ENCODE results near the gene SPAG5.

The SPAG5 gene

DNA sequence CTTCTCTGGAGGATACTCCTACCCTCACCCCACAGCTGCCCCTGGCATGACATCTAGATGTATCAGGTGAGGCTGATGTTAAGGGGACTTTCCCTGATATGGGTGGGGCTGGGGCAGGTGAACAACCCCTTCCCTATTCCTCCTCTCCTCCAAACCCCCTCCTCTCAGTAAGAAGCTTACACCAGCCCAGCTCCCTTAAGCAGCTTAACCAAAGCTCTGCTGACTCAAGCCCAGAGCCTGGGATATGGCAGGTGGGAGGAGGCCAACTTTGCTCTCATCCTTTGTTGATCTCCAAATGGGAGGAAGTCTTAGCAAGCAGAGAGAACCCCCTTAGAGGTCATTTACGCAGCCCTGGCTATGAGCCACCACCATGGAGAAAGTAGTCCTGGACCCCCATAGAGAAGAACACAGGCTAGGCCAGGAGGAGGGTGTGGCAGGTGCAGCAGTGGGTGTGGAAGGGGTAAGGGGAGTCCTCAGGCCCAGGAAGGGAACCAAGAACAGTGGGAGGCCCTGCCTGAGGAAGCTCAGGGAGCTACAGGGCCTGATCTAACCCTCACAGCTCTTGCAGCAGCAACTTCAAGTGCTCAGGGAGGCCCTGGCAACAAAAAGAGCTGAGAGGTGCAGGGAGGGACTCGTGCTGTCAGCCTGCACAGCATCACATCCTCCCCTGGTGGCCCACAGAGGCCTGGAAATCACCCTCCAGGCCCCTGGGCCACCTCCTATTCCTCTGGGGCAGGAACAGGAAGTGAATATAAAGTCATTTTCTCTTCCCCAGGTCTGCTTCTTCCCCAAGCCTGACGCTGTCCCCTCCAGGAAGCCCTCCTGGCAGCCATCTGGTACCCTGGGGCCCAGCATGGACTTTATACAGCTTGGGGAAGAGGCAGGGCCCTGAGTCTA is 49.3 kb downstream of the SPAG5 start:
- no peak for TF ChIP-seq ZFX (IDR thresholded peaks at IDR 0.05; ENCODE audit: borderline replicate concordance)
- no peak for TF ChIP-seq CTCF (IDR thresholded peaks at IDR 0.05)
- no peak overlapping the region for H3K27ac ChIP-seq

- H3K27ac ChIP-seq, result no peak overlapping the region
- TF ChIP-seq CTCF (IDR thresholded peaks at IDR 0.05) (peak; percentile 63), ZFX (IDR thresholded peaks at IDR 0.05; ENCODE audit: borderline replicate concordance) (no peak)
These were observed 50.3 kb downstream of the SPAG5 start for GRCh38 chr17:28548417-28549130.

DNA sequence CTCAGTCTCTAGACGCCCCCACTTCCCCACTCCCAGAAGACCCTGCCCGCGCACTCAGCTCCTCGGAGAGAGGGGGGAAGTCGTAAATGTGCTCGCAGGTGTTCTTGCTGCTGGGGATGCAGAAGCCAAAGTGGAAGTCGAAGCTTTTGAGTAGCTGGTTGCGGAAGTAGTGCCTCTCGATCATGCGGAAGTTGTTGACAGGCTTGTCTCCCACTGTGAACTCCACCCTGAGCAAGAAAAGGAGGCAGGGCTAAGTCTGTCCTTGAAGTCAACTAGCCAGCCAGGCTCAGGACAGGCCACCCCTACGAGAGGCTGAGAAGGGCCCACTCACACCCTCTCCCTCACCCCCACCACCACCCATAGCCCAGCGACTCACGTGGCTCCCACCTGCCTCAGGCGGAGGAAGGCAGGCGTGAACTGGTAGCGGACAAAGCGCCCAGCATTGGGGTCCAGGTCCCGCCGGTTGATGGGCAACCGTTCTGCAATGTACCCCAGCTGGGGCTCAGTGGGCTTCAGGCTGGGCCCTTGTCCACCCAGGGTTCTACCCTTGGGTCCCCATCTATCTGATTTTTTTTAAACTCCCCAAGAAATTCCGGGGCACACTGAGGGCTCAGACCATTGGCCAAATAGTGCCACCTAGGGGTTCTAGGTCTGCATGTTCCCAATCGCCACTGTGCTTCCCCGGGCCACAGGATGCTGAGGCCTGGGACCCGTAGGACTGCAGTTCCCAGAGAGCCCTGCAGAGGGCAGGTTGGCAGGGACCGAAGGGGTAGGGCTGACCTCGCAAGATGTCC is 51.0 kb downstream of the SPAG5 start:
- TF ChIP-seq ZFX (IDR thresholded peaks at IDR 0.05; ENCODE audit: borderline replicate concordance), result no peak
- peak; percentile 96 for TF ChIP-seq CTCF (IDR thresholded peaks at IDR 0.05)
- no peak overlapping the region for H3K27ac ChIP-seq

- no peak overlapping the region for H3K27ac ChIP-seq
- no peak for TF ChIP-seq CTCF (IDR thresholded peaks at IDR 0.05)
These were observed 51.7 kb downstream of the SPAG5 start for GRCh38 chr17:28547096-28547622.

- no peak overlapping the region for H3K27ac ChIP-seq
- TF ChIP-seq CTCF (IDR thresholded peaks at IDR 0.05), result no peak
- TF ChIP-seq ZFX (IDR thresholded peaks at IDR 0.05; ENCODE audit: borderline replicate concordance), result no peak
These were observed 52.9 kb downstream of the SPAG5 start for GRCh38 chr17:28545787-28546415.

DNA sequence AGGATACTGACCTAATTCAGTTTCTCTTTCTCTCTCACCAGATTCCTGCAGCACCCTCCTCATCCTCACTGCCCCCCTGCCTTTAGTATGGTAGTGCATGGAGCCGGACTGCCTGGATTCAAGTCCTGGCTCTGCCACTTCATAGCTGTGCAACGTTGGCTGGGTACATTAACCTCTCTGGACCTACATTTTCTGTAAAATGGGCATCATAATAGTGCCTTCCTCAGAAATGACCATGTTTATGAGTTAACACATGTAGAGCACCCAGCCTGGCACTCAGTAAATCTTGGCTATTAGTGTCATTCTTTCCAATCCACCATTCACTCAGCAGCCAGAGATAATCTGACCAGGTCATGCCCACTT is 53.7 kb downstream of the SPAG5 start:
- H3K27ac ChIP-seq, result no peak overlapping the region
- no peak for TF ChIP-seq CTCF (IDR thresholded peaks at IDR 0.05)
- no peak for TF ChIP-seq ZFX (IDR thresholded peaks at IDR 0.05; ENCODE audit: borderline replicate concordance)
